Uterus (tissue), 2 donors: ENCODE measurements around the gene CCN2.

ENCODE experiments used
- CTCF ChIP-seq, 4 experiments: fragments of 200-600 bp in 2 of 4; fragments of 450-650 bp in 2 of 4; sonication (generic) in 2 of 4; IDR thresholded peaks; one replicate each; pipeline ENCODE4 v1.5.1; 2016 to 2019; ENCODE audit warnings: antibody characterized with exemption in 4 of 4, mild to moderate bottlenecking in 2 of 4, moderate library complexity in 1 of 4
- POLR2A ChIP-seq, 2 donors: fragments of 450-650 bp; IDR thresholded peaks; one replicate each; pipeline ENCODE4 v1.6.1; 2016; ENCODE audit warnings: antibody characterized with exemption in 2 of 2, mild to moderate bottlenecking in 1 of 2, moderate library complexity in 1 of 2

GRCh38 chr6:131980338-131980790, 29.2 kb upstream of the CCN2 start:
- TF ChIP-seq CTCF (IDR thresholded peaks at IDR 0.05), result no peak
- TF ChIP-seq POLR2A (IDR thresholded peaks at IDR 0.05), result no peak
